ENCODE results near the gene LYPD6.

The LYPD6 gene

GRCh38 chr2:149410701-149411484 lies 80.5 kb downstream of the LYPD6 start:
- DNase-seq (ENCODE audit: low read depth in 1 of 2, low spot score in 1 of 2), result no peak
- no peak overlapping the region for H3K4me3 ChIP-seq (replicated peaks; ENCODE audit: insufficient read depth, low read length)
- H3K27me3 ChIP-seq (ENCODE audit: insufficient read depth, poor library complexity, severe bottlenecking), result no peaks in the 10 kb centered on the region
- no peak overlapping the region for H3K27ac ChIP-seq (replicated peaks)
- TF ChIP-seq, protein P1, sequence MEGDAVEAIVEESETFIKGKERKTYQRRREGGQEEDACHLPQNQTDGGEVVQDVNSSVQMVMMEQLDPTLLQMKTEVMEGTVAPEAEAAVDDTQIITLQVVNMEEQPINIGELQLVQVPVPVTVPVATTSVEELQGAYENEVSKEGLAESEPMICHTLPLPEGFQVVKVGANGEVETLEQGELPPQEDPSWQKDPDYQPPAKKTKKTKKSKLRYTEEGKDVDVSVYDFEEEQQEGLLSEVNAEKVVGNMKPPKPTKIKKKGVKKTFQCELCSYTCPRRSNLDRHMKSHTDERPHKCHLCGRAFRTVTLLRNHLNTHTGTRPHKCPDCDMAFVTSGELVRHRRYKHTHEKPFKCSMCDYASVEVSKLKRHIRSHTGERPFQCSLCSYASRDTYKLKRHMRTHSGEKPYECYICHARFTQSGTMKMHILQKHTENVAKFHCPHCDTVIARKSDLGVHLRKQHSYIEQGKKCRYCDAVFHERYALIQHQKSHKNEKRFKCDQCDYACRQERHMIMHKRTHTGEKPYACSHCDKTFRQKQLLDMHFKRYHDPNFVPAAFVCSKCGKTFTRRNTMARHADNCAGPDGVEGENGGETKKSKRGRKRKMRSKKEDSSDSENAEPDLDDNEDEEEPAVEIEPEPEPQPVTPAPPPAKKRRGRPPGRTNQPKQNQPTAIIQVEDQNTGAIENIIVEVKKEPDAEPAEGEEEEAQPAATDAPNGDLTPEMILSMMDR (IDR thresholded peaks at IDR 0.05; ENCODE audit: insufficient read depth, low read length), result no peak
- no peak for TF ChIP-seq GABPA (IDR thresholded peaks at IDR 0.05; ENCODE audit: low read depth)
- no peak for TF ChIP-seq SPI1 (IDR thresholded peaks at IDR 0.05; ENCODE audit: borderline replicate concordance, low read depth)
- no peak for TF ChIP-seq REST (IDR thresholded peaks at IDR 0.05; ENCODE audit: insufficient replicate concordance, low read depth)
- TF ChIP-seq POLR2AphosphoS5 (IDR thresholded peaks at IDR 0.05; ENCODE audit: low read depth), result no peak

- H3K27me3 ChIP-seq (ENCODE audit: insufficient read depth, poor library complexity, severe bottlenecking), result no peaks in the 10 kb centered on the region
- TF ChIP-seq, protein P1 (IDR thresholded peaks at IDR 0.05; ENCODE audit: insufficient read depth, low read length), result no peak
- no peak for TF ChIP-seq POLR2AphosphoS5 (IDR thresholded peaks at IDR 0.05; ENCODE audit: low read depth)
- no peak for TF ChIP-seq GABPA (IDR thresholded peaks at IDR 0.05; ENCODE audit: low read depth)
- no peak overlapping the region for H3K4me3 ChIP-seq (replicated peaks; ENCODE audit: insufficient read depth, low read length)
- DNase-seq (ENCODE audit: low read depth in 1 of 2, low spot score in 1 of 2), result no peak
- H3K27ac ChIP-seq (replicated peaks), result no peak overlapping the region
Measured at GRCh38 chr2:149413487-149413886, 83.1 kb downstream of the LYPD6 start.

DNA sequence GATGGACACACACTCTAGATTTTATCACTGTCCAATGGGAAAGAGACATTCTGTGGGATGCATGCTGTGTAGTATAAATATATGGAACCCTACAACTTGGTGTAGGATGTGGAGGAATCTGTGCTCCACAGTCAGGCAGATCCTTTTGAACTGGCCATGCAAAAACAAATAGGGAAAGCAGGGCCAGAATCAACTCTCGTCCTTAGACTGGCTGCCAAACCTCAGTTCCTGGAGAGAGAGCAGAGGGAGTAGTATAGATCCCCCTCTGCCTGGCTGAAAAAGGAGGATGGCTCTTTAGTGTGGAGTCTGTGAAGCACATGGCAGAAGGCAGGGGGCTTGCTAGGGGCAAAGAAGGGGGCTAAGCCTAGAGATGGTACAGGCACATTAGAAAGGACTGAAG lies 84.7 kb downstream of the LYPD6 start:
- Histone ChIP-seq H3K27ac (replicated peaks) (no peak overlapping the region), H3K27me3 (ENCODE audit: insufficient read depth, poor library complexity, severe bottlenecking) (no peaks in the 10 kb centered on the region), H3K4me3 (replicated peaks; ENCODE audit: insufficient read depth, low read length) (no peak overlapping the region)
- no peak for DNase-seq (ENCODE audit: low read depth in 1 of 2, low spot score in 1 of 2)
- no peak for TF ChIP-seq SPI1 (IDR thresholded peaks at IDR 0.05; ENCODE audit: borderline replicate concordance, low read depth)
- no peak for TF ChIP-seq REST (IDR thresholded peaks at IDR 0.05; ENCODE audit: insufficient replicate concordance, low read depth)

- Histone ChIP-seq H3K4me3 (replicated peaks; ENCODE audit: insufficient read depth, low read length) (no peak overlapping the region), H3K27me3 (ENCODE audit: insufficient read depth, poor library complexity, severe bottlenecking) (no peaks in the 10 kb centered on the region), H3K27ac (replicated peaks) (no peak overlapping the region)
- TF ChIP-seq POLR2AphosphoS5 (IDR thresholded peaks at IDR 0.05; ENCODE audit: low read depth) (no peak), GABPA (IDR thresholded peaks at IDR 0.05; ENCODE audit: low read depth) (no peak), REST (IDR thresholded peaks at IDR 0.05; ENCODE audit: insufficient replicate concordance, low read depth) (no peak), SPI1 (IDR thresholded peaks at IDR 0.05; ENCODE audit: borderline replicate concordance, low read depth) (no peak)
- TF ChIP-seq, protein P1 (IDR thresholded peaks at IDR 0.05; ENCODE audit: insufficient read depth, low read length), result no peak
- DNase-seq (ENCODE audit: low read depth in 1 of 2, low spot score in 1 of 2), result no peak
Measured at GRCh38 chr2:149418065-149418464, 87.7 kb downstream of the LYPD6 start.

Data from HL-60 (cell line).